ENCODE data around the gene ESPN.
"Not testable (repeated sequence)": the region's sequence is repeated elsewhere in the genome, so short reads cannot be mapped to it uniquely, and the experiment has no call there.

Gene ESPN

DNA sequence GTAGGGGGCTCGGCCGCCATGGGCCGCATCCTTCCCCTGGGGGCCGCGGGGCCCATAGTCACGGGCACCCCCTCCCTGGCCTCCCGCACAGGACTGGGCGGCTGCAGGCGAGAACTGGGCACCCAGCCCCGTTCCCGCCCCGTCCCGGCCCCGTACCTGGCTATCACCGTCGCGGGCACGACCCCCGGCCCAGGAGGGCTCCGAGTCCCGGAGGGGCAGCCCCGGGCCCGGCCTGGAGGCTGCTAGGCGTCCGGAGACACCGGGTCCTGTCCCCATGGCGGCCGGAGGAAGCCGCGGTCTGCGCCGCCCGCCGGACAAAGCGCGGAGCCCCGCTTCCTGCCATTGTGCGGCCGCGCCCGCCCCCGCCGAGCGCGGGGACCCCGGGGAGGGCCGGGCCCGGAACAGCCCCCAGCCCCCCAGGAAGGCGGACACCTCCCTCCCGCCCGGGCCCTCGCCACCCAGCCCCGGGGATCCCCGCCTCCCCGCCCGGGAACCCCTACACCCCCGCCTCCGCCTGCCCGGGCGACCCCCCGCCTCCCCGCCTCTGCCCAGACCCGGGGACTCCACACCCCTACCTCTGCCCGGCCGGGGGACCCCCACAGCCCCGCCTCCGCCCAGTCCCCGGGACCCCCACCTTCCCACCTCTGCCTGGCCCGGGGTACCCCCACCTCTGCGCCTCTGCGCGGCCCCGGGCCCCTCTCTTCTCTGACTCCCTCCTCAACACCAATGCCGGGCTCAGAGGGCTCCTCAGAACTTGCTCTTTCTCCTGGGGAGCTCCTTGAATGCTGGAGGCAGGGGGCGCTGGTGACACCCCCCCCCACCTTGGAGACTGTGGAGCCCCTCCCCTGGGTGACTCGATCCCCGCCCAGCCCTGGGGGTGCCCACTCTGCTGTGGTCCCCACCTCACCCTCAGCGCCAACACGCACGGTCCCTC is 60.9 kb downstream of the ESPN start:
- no peaks in the 10 kb centered on the region for H3K9me3 Mint-ChIP-seq
- H3K4me3 Mint-ChIP-seq = no peak overlapping the region
- no peaks in the 10 kb centered on the region for H3K36me3 Mint-ChIP-seq
- H3K27me3 Mint-ChIP-seq = peaks cover 71% of the 10 kb centered on the region
- no peak for DNase-seq
- CTCF ChIA-PET = interaction anchor here (0.8 to 4.4 kb wide), 4 partner anchors 8 to 165 kb away, joined by 3 to 43 read pairs (median 3); partner anchors contain the start of gene TNFRSF25
- H3K4me1 Mint-ChIP-seq = peaks cover 9% of the 10 kb centered on the region
- no peak overlapping the region for H3K27ac Mint-ChIP-seq

DNA sequence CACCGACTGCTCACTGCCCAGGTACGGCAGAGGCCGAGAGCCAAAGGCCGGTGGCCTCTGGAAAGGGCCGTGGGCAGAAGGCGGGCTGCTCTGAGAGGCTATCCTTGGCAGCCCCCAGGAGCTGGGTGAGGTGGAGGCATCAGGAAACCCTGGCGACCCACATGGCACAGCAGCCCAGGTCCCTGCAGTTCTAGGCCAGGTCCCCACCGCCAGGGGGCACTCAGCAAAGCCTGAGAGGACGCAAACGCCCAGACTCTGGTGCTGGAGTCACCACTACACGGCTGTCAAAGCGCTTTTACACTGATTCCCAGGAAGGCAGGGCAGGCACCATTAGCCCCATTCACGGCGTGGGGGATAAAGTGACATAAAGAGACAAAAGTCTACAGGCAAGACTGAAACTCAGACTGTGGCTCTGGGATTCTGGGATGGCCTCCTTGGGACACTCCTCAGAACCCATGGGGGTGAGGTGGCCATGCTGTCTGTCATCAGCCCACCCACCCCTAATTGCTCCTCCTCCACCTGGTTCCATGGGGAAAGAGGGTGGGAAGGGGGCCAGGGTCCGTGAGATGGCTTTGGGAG is 61.9 kb downstream of the ESPN start:
- CTCF ChIA-PET = interaction anchor here (0.8 to 4.4 kb wide), 5 partner anchors 21 to 164 kb away, joined by 3 to 43 read pairs (median 3); partner anchors contain the start of genes NOL9, TAS1R1 and TNFRSF25
- DNase-seq = peak; percentile 93
- H3K4me3 Mint-ChIP-seq = no peak overlapping the region
- no peaks in the 10 kb centered on the region for H3K36me3 Mint-ChIP-seq
- peaks cover 64% of the 10 kb centered on the region for H3K27me3 Mint-ChIP-seq
- peak overlapping the region; percentile 11 for H3K27ac Mint-ChIP-seq
- peaks cover 14% of the 10 kb centered on the region for H3K4me1 Mint-ChIP-seq
- H3K9me3 Mint-ChIP-seq = no peaks in the 10 kb centered on the region

DNA sequence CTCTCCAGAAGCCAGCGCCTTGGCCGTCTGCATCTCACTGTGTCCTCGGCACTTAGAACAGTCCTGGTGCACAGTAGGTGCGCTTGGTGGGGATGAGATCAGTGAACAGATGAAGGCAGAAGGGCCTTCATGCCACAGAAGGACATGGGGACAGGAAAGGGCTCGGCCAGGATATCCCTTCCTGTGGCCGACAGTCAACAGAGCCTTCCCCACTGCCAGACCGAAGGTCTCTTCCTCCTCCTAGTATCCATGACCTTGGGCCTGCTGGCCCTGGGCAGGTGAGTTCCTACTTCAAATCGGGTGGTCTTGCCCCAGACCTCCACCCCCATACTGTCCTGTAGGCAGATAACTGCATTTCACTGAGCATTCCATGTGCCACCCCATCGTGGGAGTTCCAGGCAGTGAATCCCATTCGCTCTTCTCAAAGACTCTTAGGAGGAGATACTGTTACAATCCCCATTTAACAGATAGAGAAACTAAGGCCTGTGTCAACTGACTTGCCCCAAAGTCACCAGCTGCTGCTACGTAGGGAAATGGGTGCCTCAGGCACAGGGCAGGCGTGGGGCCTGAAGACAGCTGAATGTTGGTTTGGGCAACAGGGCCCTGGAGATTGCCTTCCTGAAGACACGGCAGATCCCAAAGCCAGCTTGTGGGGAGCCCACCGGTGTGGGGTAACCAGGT is 63.4 kb downstream of the ESPN start:
- Mint-ChIP-seq H3K9me3 (no peaks in the 10 kb centered on the region), H3K4me1 (peaks cover 27% of the 10 kb centered on the region), H3K27ac (no peak overlapping the region), H3K36me3 (no peaks in the 10 kb centered on the region), H3K27me3 (peaks cover 50% of the 10 kb centered on the region), H3K4me3 (no peak overlapping the region)
- CTCF ChIA-PET = interaction anchor here (0.9 to 4.4 kb wide), 8 partner anchors 17 to 241 kb away, joined by 3 to 43 read pairs (median 6); partner anchors contain the start of genes NOL9, TAS1R1 and TNFRSF25
- no peak for DNase-seq

DNA sequence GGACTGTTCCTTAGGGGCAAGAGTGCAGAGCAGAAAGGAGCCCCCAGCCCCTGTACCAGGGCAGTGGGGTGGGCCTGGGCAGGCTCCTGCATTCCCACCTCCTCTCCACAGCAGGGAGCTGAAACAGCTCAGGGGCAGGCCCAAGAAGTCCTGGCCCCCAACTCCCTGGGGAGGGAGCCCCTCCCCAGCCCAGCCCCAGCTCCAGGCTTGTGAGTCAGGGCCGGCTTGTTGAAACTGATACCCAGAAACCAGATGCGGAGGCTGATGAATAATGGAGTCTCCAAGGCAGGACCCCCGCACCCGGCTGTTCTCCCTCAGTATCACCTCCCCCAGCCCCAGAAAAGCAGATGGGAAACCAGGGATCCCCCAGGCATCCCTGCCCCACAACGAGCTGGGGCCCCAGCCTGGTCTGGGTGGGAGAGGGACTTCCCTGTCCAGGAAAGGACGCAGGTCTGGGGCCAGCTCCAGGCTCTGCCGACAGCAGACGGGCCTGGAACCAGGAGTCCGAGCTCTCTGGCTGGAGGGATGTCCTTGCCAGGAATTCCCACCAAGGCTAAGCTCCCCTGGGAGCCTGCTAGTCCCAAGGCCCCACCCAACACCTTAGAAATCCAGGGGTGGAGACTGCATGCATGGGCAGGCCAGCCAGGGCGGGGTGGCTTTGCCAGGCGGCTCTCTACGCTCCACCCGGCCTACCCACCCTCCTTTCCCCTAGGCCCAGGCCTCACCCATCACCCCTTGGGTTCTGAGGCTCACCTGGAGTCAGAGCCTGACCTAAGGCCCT is 64.2 kb downstream of the ESPN start:
- Mint-ChIP-seq H3K9me3 (no peaks in the 10 kb centered on the region), H3K27me3 (peaks cover 42% of the 10 kb centered on the region), H3K36me3 (no peaks in the 10 kb centered on the region), H3K4me1 (peaks cover 32% of the 10 kb centered on the region), H3K27ac (no peak overlapping the region), H3K4me3 (no peak overlapping the region)
- CTCF ChIA-PET = interaction anchor here (0.7 to 4.4 kb wide), 16 partner anchors 9 to 242 kb away, joined by 3 to 43 read pairs (median 5); partner anchors contain the start of genes NOL9, TAS1R1 and TNFRSF25
- DNase-seq = no peak

DNA sequence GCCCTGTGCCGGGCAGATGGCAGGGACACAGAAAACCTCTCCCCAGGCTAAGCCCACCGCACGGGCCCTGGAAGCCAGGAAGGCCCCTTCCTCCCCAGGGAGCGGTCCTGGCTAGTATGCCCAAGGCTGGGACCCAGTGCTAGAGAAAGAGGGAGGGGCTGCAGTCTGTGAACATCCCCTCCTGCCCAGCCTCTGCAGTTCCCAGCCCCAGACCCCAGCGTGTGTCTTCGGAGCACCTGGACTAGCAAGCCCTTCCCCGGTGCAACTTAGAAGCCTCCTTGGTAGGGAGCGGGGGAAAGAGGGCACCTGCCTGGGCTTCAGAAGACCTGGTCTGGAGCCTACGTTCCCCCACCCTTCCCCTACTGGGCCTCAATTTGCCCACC is 64.8 kb downstream of the ESPN start:
- peaks cover 36% of the 10 kb centered on the region for H3K27me3 Mint-ChIP-seq

DNA sequence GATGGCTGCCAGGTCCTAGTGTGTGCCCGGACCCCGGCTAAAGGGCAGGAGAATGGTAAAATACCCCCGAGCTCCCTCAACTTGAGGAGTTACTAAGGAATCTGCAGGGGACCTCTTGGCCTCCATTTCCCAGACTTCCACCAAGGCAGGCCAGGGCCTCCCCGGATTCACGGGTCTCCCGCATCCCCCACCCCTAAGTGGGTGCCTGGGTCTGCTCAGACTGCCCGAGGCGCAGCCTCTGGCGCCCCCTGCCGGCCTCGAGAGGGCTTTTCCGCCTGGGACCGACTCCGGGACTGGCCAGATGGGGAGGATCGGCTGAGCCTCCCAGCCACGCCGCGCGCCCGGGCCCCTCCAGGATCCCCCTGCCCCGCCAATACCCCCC is 65.2 kb downstream of the ESPN start:
- peaks cover 32% of the 10 kb centered on the region for H3K27me3 Mint-ChIP-seq
- peaks cover 35% of the 10 kb centered on the region for H3K4me1 Mint-ChIP-seq
- CTCF ChIA-PET = interaction anchor here (0.7 to 4.0 kb wide), 17 partner anchors 9 to 243 kb away, joined by 3 to 18 read pairs (median 5); partner anchors contain the start of genes KLHL21 and TNFRSF25
- peak; percentile 85 for DNase-seq
- H3K4me3 Mint-ChIP-seq = peak overlapping the region; percentile 74
- H3K9me3 Mint-ChIP-seq = no peaks in the 10 kb centered on the region
- H3K27ac Mint-ChIP-seq = peak overlapping the region; percentile 82
- H3K36me3 Mint-ChIP-seq = no peaks in the 10 kb centered on the region

More for the DNA sequence above, 64.8 kb downstream of the ESPN start:
- CTCF ChIA-PET = interaction anchor here (0.7 to 4.4 kb wide), 16 partner anchors 9 to 242 kb away, joined by 3 to 43 read pairs (median 6); partner anchors contain the start of genes KLHL21 and TNFRSF25
- H3K27ac Mint-ChIP-seq = no peak overlapping the region
- DNase-seq = no peak
- peak overlapping the region; percentile 74 for H3K4me3 Mint-ChIP-seq
- no peaks in the 10 kb centered on the region for H3K36me3 Mint-ChIP-seq
- no peaks in the 10 kb centered on the region for H3K9me3 Mint-ChIP-seq
- H3K4me1 Mint-ChIP-seq = peaks cover 33% of the 10 kb centered on the region

DNA sequence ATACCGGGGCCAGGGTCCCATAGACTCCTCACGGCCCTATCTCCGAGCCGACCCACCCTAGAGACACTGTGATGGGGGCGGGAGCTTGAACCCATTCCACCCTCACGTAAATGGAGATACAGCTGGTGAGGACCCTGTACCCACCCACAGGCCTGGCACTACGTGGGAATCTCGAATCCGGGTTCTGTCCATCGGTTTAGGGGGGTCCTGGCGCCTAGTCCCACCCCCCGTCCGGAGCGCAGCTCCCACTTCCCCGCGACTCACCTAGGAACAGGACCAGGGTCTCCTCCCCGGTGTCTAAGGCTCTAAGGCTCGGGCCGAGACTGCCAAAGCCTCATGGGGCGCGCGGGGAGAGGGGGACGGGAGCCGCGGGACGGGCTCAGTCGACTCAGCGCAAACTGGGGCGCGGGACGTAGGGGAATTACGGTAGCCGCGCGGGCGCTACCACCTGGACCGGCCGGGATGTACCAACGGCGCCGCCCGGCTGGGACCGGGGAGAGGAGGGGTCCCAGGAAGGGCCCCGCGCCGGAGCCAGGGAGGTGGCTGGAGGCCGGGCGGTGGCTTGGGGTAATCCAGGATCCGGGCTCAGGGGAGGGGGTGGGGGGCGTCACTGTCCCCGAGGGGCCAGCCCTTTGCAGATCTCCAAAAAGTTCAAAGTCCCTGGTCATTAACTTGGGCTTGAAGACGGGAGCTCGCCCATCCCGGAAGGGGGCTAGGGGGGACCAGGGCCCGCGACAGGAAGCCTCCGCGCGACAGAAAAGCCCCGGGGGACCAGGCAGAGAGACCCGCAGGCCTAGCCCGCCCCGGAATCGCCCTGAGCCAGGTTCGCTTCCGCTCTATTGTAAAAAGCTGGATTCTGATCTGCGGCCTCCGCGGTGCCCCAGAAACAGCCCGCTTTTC is 65.9 kb downstream of the ESPN start:
- Mint-ChIP-seq H3K9me3 (no peaks in the 10 kb centered on the region), H3K4me1 (peaks cover 35% of the 10 kb centered on the region), H3K36me3 (no peaks in the 10 kb centered on the region), H3K27me3 (peaks cover 32% of the 10 kb centered on the region), H3K27ac (peak overlapping the region; percentile 82), H3K4me3 (peak overlapping the region; percentile 74)
- DNase-seq = peak; percentile 78
- CTCF ChIA-PET = interaction anchor here (0.7 to 4.0 kb wide), 24 partner anchors 9 to 142 kb away, joined by 3 to 18 read pairs (median 4); partner anchors contain the start of genes KLHL21, NOL9, TAS1R1 and TNFRSF25

DNA sequence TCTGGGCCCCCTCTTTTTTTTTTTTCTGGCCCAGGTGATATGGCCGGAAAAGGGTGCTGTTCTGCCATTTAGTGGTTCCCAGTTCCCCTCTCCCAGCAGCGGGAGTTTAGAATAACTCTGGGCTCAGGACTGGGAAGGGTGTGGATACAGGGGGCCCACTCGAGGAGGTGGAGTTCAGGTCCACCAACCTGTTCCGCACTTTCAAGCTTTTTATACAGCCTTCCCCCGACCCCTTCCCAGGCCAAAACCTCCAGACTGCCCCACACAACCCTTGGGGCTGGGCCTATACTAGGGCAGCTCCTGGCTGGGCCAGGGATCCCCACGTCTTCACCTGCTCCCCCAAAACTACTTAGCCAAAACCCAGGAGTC is 66.5 kb downstream of the ESPN start:
- H3K4me3 Mint-ChIP-seq = peak overlapping the region; percentile 74
- CTCF ChIA-PET = interaction anchor here (0.7 to 4.0 kb wide), 14 partner anchors 18 to 141 kb away, joined by 3 to 18 read pairs (median 5); partner anchors contain the start of genes KLHL21, NOL9 and TAS1R1
- peak overlapping the region; percentile 82 for H3K27ac Mint-ChIP-seq
- no peaks in the 10 kb centered on the region for H3K36me3 Mint-ChIP-seq
- peaks cover 39% of the 10 kb centered on the region for H3K4me1 Mint-ChIP-seq
- DNase-seq = no peak
- peaks cover 32% of the 10 kb centered on the region for H3K27me3 Mint-ChIP-seq
- no peaks in the 10 kb centered on the region for H3K9me3 Mint-ChIP-seq

DNA sequence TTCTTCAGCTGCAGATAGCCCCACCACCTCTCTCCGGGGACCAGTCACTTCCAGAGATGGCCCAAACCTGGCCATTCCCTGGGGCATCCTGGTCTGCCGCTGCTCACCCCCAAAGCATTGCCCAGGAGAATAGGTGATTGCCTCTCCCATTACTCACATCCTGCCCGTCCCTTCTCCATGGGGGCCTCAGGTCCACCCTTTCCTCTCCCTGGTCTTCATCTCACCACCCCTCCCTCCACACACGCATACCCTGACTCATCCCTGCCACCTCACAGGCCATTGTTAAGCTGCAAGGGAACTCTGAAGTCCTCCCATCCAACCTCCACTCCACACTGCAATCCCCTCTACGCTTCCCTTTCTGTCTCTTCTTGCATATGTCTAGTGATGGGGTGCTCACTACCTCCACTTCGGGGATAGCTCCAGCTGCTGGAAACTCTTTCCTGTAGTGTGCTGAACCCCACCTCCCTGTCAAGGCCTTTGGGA is 66.9 kb downstream of the ESPN start, which contains the start of gene PLEKHG5:
Gene PLEKHG5, minus strand, starts transcription at position 188 of the 483 bp plus-strand sequence. CDS start 14,096 bp downstream, outside the sequence.
- peaks cover 37% of the 10 kb centered on the region for H3K4me1 Mint-ChIP-seq
- DNase-seq = no peak
- H3K27ac Mint-ChIP-seq = peak within 1 kb of the TSS; percentile 82
- H3K36me3 Mint-ChIP-seq = no peaks in the 10 kb centered on the region
- H3K27me3 Mint-ChIP-seq = peaks cover 32% of the 10 kb centered on the region
- CTCF ChIA-PET = interaction anchor here (0.7 to 2.2 kb wide), 9 partner anchors 20 to 140 kb away, joined by 3 to 9 read pairs (median 5); partner anchors contain the start of genes KLHL21, NOL9 and TAS1R1
- H3K9me3 Mint-ChIP-seq = no peaks in the 10 kb centered on the region
- peak within 1 kb of the TSS; percentile 74 for H3K4me3 Mint-ChIP-seq

DNA sequence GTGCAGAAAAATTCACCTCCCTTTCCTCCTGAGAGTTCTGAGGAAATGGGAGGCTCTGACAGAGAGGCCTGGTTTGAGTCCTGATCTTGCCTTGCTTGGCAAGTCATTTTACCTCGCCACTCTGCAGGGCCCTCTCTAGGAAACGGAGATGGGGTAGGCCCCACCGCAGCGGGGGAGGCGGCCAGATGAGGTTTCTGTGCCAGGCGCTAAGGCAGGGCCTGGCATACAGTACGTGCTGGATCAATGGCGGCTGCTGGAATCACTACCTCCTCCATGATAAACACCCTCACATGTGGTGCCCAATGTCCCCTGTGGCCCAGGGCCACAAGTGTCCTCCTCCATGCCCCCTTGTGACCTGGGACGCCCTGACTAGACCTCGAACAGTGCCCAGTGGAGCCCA is 67.4 kb downstream of the ESPN start:
- no peak for DNase-seq
- CTCF ChIA-PET = interaction anchor here (0.9 to 1.9 kb wide), 4 partner anchors 63 to 154 kb away, joined by 3 to 6 read pairs (median 3); partner anchors contain the start of genes NOL9 and TAS1R1
- Mint-ChIP-seq H3K4me3 (peak overlapping the region; percentile 74), H3K9me3 (no peaks in the 10 kb centered on the region), H3K27me3 (peaks cover 33% of the 10 kb centered on the region), H3K4me1 (peaks cover 36% of the 10 kb centered on the region), H3K36me3 (no peaks in the 10 kb centered on the region), H3K27ac (no peak overlapping the region)

DNA sequence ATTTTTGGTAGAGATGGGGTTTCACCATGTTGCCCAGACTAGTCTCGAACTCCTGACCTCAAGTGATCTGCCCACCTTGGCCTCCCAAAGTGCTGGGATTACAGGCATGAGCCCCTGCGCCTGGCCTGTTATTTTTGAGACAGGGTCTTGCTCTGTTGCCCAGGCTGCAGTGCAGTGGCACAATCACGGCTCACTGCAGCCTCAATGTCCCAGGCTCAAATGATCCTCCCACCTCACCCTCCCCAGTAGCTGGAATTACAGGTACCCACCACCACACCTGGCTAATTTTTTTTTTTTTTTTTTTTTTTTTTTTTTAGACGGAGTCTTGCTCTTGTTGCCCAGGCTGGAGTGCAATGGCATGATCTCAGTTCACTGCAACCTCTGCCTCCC is 69.3 kb downstream of the ESPN start:
- CTCF ChIA-PET = interaction anchor here (0.7 kb wide), 1 partner anchor 66 kb away, joined by 3 read pairs; no protein-coding TSS in a partner anchor
- H3K4me1 Mint-ChIP-seq = peaks cover 44% of the 10 kb centered on the region
- DNase-seq, H3K27ac Mint-ChIP-seq, H3K9me3 Mint-ChIP-seq, H3K4me3 Mint-ChIP-seq, H3K36me3 Mint-ChIP-seq: not testable (repeated sequence)
- H3K27me3 Mint-ChIP-seq = peaks cover 33% of the 10 kb centered on the region

DNA sequence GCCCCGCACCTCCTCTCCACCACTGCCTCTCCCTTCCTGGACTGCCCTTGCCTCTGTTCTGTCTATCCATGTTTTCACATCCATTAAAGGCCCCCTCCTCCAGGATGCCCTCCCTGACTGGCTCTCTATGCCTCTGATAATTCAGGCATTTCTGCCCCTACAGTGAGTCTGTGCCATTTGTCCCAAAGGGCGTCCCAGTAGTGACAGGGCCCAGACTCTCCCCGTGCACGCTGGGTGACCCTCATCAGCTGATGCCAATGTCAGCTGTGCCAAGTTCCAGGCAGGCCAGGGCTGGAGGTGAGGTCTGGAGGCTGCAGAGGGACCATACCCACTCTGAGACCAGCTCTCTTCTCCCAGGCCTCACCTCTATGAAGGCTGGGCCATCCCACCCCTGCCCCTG is 70.1 kb downstream of the ESPN start:
- H3K9me3 Mint-ChIP-seq = no peaks in the 10 kb centered on the region
- peaks cover 41% of the 10 kb centered on the region for H3K27me3 Mint-ChIP-seq
- H3K4me3 Mint-ChIP-seq = no peak overlapping the region
- CTCF ChIA-PET = interaction anchor here (1.4 to 1.7 kb wide), 2 partner anchors 71 to 152 kb away, joined by 4 read pairs; no protein-coding TSS in a partner anchor
- no peak for DNase-seq
- H3K27ac Mint-ChIP-seq = no peak overlapping the region
- no peaks in the 10 kb centered on the region for H3K36me3 Mint-ChIP-seq
- peaks cover 44% of the 10 kb centered on the region for H3K4me1 Mint-ChIP-seq

Data from activated naive CD4-positive, alpha-beta T cell treated with anti-CD3 and anti-CD28 coated beads, Interleukin-2, amount 10 ng/mL, durations not matched to agents 7 days and 5 days (primary cell).